ENCODE measurements around the gene FLYWCH1.

The FLYWCH1 gene

GRCh38 chr16:2970563-2970962, 58.8 kb downstream of the FLYWCH1 start:
- Histone ChIP-seq H3K27me3 (ENCODE audit: insufficient read depth, low read length, poor library complexity, severe bottlenecking) (no peaks in the 10 kb centered on the region), H3K4me3 (ENCODE audit: low read length, poor library complexity, severe bottlenecking) (peak overlapping the region; percentile 77), H3K36me3 (ENCODE audit: insufficient read depth, low read length) (no peaks in the 10 kb centered on the region), H3K9me3 (ENCODE audit: insufficient read depth, low read depth, low read length) (no peaks in the 10 kb centered on the region), H3K79me2 (ENCODE audit: insufficient read depth, low read length) (peaks cover 11% of the 10 kb centered on the region; the same call in 1 of the 2 replicates), H3K4me2 (ENCODE audit: low read depth, low read length, poor library complexity, severe bottlenecking) (peak overlapping the region; percentile 71), H3K9ac (ENCODE audit: low read depth, low read length, poor library complexity, severe bottlenecking) (peak overlapping the region; percentile 62), H3K9me2 (replicated peaks; ENCODE audit: low read depth, low read length) (no peaks in the 10 kb centered on the region), H3K4me1 (ENCODE audit: insufficient read depth, low read length, poor library complexity, severe bottlenecking) (peaks cover 2% of the 10 kb centered on the region), H4K20me1 (ENCODE audit: insufficient read depth, low read length, poor library complexity, severe bottlenecking) (peaks cover 7% of the 10 kb centered on the region), H2AFZ (ENCODE audit: low read length) (no peak overlapping the region), H3F3A (ENCODE audit: low read depth) (no peaks in the 10 kb centered on the region)
- no peak for TF ChIP-seq EZH2phosphoT487 (IDR thresholded peaks at IDR 0.05; ENCODE audit: borderline replicate concordance)
- TF ChIP-seq CTCF (conservative IDR thresholded peaks at IDR 0.05; ENCODE audit: low read length), result no peak

- no peaks in the 10 kb centered on the region for H3K9me3 ChIP-seq (ENCODE audit: insufficient read depth, low read depth, low read length)
- no peaks in the 10 kb centered on the region for H3K27me3 ChIP-seq (ENCODE audit: insufficient read depth, low read length, poor library complexity, severe bottlenecking)
- peaks cover 7% of the 10 kb centered on the region for H4K20me1 ChIP-seq (ENCODE audit: insufficient read depth, low read length, poor library complexity, severe bottlenecking)
- H3K4me2 ChIP-seq (ENCODE audit: low read depth, low read length, poor library complexity, severe bottlenecking), result peak overlapping the region; percentile 71
- no peak overlapping the region for H2AFZ ChIP-seq (ENCODE audit: low read length)
- peaks cover 11% of the 10 kb centered on the region; the same call in 1 of the 2 replicates for H3K79me2 ChIP-seq (ENCODE audit: insufficient read depth, low read length)
- H3F3A ChIP-seq (ENCODE audit: low read depth), result no peaks in the 10 kb centered on the region
- no peaks in the 10 kb centered on the region for H3K9me2 ChIP-seq (replicated peaks; ENCODE audit: low read depth, low read length)
- H3K4me3 ChIP-seq (ENCODE audit: low read length, poor library complexity, severe bottlenecking), result peak overlapping the region; percentile 77
- H3K36me3 ChIP-seq (ENCODE audit: insufficient read depth, low read length), result no peaks in the 10 kb centered on the region
- TF ChIP-seq EZH2phosphoT487 (IDR thresholded peaks at IDR 0.05; ENCODE audit: borderline replicate concordance), result no peak
- TF ChIP-seq CTCF (conservative IDR thresholded peaks at IDR 0.05; ENCODE audit: low read length), result peak; percentile 15; the same call in 1 of the 2 replicates
- H3K4me1 ChIP-seq (ENCODE audit: insufficient read depth, low read length, poor library complexity, severe bottlenecking), result peaks cover 2% of the 10 kb centered on the region
- peak overlapping the region; percentile 62 for H3K9ac ChIP-seq (ENCODE audit: low read depth, low read length, poor library complexity, severe bottlenecking)
Observed at GRCh38 chr16:2971134-2971984, 59.6 kb downstream of the FLYWCH1 start.

- H3K27me3 ChIP-seq (ENCODE audit: insufficient read depth, low read length, poor library complexity, severe bottlenecking), result no peaks in the 10 kb centered on the region
- peaks cover 7% of the 10 kb centered on the region for H4K20me1 ChIP-seq (ENCODE audit: insufficient read depth, low read length, poor library complexity, severe bottlenecking)
- no peaks in the 10 kb centered on the region for H3K9me3 ChIP-seq (ENCODE audit: insufficient read depth, low read depth, low read length)
- H3F3A ChIP-seq (ENCODE audit: low read depth), result no peaks in the 10 kb centered on the region
- H3K79me2 ChIP-seq (ENCODE audit: insufficient read depth, low read length), result peaks cover 15% of the 10 kb centered on the region; the same call in 1 of the 2 replicates
- TF ChIP-seq EZH2phosphoT487 (IDR thresholded peaks at IDR 0.05; ENCODE audit: borderline replicate concordance) (no peak), CTCF (conservative IDR thresholded peaks at IDR 0.05; ENCODE audit: low read length) (no peak)
- no peaks in the 10 kb centered on the region for H3K36me3 ChIP-seq (ENCODE audit: insufficient read depth, low read length)
- H3K4me3 ChIP-seq (ENCODE audit: low read length, poor library complexity, severe bottlenecking), result no peak overlapping the region
- peaks cover 2% of the 10 kb centered on the region for H3K4me1 ChIP-seq (ENCODE audit: insufficient read depth, low read length, poor library complexity, severe bottlenecking)
- no peak overlapping the region for H2AFZ ChIP-seq (ENCODE audit: low read length)
- no peaks in the 10 kb centered on the region for H3K9me2 ChIP-seq (replicated peaks; ENCODE audit: low read depth, low read length)
- H3K4me2 ChIP-seq (ENCODE audit: low read depth, low read length, poor library complexity, severe bottlenecking), result no peak overlapping the region
- no peak overlapping the region for H3K9ac ChIP-seq (ENCODE audit: low read depth, low read length, poor library complexity, severe bottlenecking)
Observed at GRCh38 chr16:2971985-2972784, 60.5 kb downstream of the FLYWCH1 start.

All from Loucy (cell line).